Epithelial cell of esophagus (primary cell): ENCODE measurements around the gene NR2E3.

Source experiments
- DNase-seq: peaks from one replicate; pipeline ENCODE4 v3.0.0; 2010; ENCODE audit warnings: low read depth
- H3K4me3 ChIP-seq: 2 replicates; pipeline ENCODE4 v1.5.1; 2011; ENCODE audit warnings: mild to moderate bottlenecking, low read length, control low read depth
- TF ChIP-seq, protein P1 (sequence below): IDR thresholded peaks from 2 replicates; pipeline ENCODE4 v1.5.1; 2011; ENCODE audit warnings: low read depth, mild to moderate bottlenecking, low read length, control low read depth, inconsistent platforms; ENCODE audit not compliant: insufficient read depth; ENCODE audit errors: missing control alignments

Gene NR2E3

DNA sequence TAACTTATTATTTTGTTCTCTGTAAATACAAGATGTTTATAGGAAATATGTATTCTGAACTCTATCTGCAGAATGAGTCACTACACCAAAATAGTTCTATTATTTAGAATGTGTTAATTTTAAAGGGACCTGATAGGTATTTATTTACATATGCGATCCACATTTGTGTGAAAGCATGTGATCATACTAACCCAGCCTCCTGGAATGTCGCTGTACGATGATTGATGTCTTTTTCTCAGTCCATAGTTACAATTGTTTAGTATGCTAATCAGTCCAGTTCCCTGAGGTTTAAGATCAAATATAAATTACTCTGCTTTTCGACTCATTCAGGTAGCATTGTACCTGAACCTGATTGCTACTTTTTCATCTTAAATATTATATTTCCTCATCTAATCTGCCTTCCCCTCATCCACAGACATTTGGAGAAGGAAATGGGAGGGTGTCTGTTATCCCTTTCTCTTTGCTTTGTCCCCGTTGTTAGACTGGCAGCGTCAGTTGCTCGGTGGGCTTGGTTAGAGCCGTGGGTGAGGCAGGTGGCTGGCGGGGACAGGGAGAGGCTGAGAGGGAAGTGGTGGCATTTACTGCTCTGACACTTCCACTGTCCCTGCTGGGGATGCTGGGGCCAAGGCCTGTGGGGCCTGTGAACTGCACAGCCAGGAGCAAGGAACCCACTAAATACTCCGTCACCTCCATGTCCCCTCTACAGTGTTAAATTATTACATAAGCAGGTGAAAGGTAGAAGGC is 27.8 kb upstream of the NR2E3 start:
- TF ChIP-seq, protein P1, sequence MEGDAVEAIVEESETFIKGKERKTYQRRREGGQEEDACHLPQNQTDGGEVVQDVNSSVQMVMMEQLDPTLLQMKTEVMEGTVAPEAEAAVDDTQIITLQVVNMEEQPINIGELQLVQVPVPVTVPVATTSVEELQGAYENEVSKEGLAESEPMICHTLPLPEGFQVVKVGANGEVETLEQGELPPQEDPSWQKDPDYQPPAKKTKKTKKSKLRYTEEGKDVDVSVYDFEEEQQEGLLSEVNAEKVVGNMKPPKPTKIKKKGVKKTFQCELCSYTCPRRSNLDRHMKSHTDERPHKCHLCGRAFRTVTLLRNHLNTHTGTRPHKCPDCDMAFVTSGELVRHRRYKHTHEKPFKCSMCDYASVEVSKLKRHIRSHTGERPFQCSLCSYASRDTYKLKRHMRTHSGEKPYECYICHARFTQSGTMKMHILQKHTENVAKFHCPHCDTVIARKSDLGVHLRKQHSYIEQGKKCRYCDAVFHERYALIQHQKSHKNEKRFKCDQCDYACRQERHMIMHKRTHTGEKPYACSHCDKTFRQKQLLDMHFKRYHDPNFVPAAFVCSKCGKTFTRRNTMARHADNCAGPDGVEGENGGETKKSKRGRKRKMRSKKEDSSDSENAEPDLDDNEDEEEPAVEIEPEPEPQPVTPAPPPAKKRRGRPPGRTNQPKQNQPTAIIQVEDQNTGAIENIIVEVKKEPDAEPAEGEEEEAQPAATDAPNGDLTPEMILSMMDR, result no peak
- no peak for DNase-seq
- H3K4me3 ChIP-seq, result no peak overlapping the region

DNA sequence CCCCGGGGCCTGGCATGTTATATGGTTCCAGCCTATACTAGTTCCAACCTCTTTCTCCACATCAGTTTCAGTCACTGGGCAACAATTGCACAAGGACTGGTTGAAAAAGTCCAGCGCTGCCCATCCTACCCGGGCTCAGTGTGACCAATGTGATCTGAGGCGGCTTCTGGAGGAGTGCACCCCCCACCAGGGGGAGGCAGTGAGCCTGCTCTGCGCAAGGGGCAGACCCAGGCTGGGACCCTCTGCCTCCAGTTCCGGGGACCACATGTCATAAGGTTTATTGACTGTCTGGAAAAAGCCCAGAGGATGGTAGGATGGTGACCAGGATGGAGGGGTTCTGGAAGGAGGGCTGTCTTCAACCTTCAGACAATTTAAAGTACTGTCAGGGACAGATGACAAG is 25.6 kb upstream of the NR2E3 start:
- no peak for DNase-seq
- TF ChIP-seq, protein P1, result peak; percentile 13
- H3K4me3 ChIP-seq, result no peak overlapping the region

DNA sequence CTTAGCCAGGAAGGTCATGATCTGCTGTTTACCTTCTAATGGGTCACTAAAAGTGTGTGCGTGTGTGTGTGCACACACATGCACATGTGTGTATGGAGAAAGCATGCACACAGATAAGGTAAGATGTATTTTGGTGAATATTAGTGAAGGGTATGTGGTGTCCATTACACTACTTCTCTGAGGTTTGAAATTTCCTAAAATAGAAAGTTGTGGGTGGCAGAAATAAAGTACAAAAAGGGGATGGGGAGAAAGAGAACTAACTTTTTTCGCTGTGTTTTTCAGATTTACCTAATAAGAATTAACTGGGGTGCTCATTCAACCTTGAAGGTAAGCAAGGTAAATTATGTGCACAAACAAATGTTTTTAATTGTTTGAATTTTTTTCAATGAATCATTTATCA is 24.4 kb upstream of the NR2E3 start:
- H3K4me3 ChIP-seq, result no peak overlapping the region
- TF ChIP-seq, protein P1, result no peak
- no peak for DNase-seq

DNA sequence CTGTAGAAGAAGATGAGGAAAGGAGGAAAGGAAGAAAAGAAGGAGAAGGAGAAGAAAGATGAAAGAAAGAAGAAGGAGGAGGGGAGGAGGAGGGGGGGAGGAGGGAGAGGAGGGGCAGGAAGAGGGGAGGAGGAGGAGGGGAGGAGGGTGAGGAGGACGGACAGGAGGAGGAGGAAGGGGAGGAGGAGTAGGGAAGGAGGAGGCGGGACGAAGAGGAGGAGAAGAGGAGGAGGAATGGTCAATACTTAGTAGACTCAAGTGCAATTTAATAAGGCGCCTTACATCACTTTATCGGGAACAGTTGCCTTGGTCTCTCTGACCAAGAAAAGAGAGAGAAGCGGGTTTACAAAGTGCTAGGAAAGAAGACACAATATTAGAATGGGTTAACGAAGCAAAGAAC is 23.7 kb upstream of the NR2E3 start:
- TF ChIP-seq, protein P1, result no peak
- H3K4me3 ChIP-seq, result no peak overlapping the region
- no peak for DNase-seq

DNA sequence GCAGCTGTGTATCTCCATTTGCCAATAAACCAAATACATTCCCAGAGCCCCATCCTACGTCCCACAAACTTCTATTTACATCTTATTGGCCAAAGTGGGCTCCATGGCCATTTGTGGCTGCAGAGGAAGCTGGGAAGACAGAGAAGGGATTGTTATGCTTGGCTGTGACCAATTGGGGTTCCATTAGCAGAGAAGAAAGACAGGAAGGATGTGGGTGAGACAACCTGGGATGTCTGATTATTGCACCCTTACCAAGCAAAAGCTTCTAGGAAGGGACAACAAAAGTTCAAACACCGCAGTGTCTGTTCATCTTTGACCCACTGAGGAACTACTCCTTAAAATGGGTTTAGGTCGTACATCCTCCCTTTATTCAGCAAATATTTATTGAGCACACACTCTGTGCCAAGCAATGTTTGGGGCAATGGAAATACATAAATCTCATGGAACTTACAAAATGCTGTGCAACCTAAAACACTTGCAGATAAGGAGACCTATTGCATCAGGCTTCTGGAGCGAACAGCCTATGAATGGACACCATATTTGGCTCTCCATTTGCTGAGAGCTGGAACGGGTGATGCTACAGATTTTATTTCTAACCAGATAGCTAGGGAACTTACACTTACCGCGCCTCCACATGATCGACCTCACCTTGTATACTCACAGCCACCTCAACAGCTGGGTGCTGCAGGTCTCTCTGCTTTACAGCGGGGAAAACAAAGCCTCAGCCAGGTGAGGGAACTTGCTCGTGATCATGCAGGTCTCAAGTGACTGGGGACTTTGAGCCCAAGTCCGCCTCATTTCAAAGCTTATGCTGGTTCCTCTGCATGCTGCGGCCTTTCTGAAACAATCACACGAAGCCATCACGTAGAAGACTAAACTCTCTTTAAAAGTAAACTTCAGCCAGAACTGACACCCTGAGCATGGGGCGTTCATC is 21.4 kb upstream of the NR2E3 start:
- H3K4me3 ChIP-seq, result no peak overlapping the region
- TF ChIP-seq, protein P1, result no peak
- DNase-seq, result no peak

- DNase-seq, result no peak
- TF ChIP-seq, protein P1, result no peak
- no peak overlapping the region for H3K4me3 ChIP-seq
These were observed 20.7 kb upstream of the NR2E3 start for GRCh38 chr15:71789616-71790015.
